Measurements from ENCODE around the gene GJA3.

DNA sequence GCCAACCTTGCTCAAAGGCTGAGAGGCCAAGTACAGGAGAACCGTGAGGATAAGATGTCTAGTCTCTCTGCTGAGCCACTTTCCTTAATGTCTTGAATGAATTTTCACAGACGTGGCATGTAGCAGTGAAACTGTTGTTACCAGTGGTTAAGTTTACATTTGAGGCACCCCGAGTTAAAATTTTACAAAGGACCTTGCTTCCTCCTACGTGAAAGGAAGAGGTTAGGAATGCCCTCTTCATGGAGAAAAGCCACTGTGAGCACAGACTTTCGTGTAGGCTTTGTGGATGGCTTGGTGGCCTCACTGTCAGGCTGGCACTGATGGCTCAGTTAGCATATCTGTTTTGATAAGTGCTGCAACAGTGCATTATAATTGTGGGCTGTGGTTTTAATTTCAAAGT, 29.2 kb upstream of the GJA3 start:
- TF ChIP-seq, protein P1, sequence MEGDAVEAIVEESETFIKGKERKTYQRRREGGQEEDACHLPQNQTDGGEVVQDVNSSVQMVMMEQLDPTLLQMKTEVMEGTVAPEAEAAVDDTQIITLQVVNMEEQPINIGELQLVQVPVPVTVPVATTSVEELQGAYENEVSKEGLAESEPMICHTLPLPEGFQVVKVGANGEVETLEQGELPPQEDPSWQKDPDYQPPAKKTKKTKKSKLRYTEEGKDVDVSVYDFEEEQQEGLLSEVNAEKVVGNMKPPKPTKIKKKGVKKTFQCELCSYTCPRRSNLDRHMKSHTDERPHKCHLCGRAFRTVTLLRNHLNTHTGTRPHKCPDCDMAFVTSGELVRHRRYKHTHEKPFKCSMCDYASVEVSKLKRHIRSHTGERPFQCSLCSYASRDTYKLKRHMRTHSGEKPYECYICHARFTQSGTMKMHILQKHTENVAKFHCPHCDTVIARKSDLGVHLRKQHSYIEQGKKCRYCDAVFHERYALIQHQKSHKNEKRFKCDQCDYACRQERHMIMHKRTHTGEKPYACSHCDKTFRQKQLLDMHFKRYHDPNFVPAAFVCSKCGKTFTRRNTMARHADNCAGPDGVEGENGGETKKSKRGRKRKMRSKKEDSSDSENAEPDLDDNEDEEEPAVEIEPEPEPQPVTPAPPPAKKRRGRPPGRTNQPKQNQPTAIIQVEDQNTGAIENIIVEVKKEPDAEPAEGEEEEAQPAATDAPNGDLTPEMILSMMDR (IDR thresholded peaks at IDR 0.05 in 4 of 5, conservative IDR thresholded peaks at IDR 0.05 in 1 of 5), result no peak
- TF ChIP-seq POLR2A (IDR thresholded peaks at IDR 0.05), result no peak
